Stimulated activated CD8-positive, alpha-beta memory T cell treated with anti-CD3 and anti-CD28 coated beads, Interleukin-7, amount 100 ng/mL, for 4 hours (primary cell): ENCODE data around the gene KLHL1.

ENCODE experiments used
- DNase-seq, 2 donors: peaks; one replicate each; pipeline ENCODE4 v3.0.0-alpha.2; 2020; ENCODE audit warnings: low read depth in 2 of 2

The KLHL1 gene

DNA sequence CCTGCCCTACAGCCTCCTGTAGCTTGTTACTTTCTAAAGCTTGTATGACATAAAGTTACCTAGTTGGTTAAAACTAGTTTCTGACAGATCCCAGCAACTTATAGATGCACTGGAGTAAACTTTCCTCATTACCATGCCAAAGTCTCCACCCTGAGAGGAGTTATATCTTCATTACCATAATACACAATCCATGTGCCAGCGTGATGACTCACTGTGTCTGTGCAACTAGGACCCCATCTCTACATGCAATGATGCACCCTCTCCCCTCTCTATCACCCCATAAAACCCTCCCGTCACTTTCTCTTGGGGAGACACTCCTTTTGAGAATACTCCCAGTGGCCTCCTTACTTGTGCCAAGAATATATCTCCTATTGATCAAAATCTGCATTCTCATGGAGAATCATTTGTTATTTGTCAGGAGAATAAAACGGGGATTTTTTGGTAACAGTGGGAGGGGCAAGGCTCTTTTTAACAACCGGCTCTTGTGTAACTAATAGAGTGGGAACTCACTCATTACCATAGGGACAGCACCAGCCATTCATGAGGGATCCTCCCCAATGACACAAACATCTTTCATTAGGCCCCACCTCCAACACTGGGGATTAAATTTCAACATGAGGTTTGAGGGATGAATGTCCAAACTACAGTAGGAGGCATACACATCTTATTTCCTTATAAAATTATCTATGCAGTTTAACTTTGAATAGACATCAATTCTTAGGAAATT, 235.8 kb downstream of the KLHL1 start:
- no peak for DNase-seq

DNA sequence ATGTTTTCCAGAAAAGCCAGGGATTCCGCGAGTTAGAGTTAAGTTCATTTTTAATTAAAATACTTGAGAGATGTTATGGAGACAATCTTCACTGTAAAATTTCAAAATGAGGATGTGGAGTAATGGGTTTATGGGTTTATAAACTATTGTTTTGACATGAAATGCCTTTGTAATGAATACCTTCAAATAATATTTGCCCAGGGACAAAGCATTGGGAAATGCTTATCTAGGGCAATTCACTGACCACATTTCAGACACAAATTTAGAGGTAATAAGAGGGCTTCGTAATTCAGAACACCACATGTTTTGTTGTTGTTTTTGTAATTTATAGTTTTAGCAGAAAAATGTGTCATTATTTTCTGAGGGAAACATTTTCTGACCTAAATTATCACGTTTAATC, 241.7 kb downstream of the KLHL1 start:
- DNase-seq: no peak

- no peak for DNase-seq
These were observed 250.9 kb downstream of the KLHL1 start for GRCh38 chr13:69857183-69857821.

GRCh38 chr13:69856331-69856730, 251.9 kb downstream of the KLHL1 start:
- DNase-seq: no peak

GRCh38 chr13:69828527-69828926, 279.7 kb downstream of the KLHL1 start:
- DNase-seq: no peak

- no peak for DNase-seq
These were observed 288.1 kb downstream of the KLHL1 start for GRCh38 chr13:69820180-69820579.

DNA sequence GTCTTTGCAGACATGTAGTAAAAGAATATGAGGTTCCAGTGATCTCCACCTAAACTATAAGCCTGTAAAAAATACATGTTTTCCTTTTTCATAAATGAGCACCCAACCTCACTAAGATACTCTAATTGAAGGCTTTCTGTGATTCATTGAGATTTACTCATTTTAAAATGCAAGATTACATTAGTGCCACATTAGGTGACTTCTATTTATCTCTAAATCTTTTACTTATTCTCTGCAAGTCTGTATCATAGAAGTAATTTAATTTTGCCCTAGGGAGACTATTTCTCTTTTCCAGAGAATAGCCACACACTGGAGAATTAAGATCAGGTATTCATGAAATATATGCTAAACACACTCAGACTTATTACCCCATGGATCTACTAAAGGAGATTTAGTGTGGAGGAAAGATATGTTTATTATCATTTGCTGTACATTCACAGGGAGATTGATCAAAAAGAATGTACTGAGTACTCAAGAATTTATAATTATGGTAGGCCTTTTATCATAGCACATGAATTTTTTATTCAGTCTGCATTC, 290.9 kb downstream of the KLHL1 start:
- DNase-seq: no peak

DNA sequence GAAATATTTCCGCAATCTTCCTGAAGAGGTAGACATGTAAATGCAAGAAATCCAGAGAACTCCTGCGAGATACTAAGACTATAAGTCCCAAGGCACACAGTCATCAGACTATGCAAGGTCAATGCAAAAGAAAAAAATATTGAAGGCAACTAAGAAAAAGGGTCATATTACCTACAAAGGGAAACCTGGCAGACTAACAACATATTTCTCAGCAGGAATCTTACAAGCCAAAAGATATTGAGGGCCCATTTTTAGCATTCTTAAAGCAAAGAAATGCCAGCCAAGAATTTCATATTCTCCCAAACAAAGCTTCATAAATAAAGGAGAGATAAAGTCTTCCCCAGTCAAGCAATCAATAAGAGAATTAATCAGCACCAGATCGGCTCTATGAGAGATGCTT, 299.1 kb downstream of the KLHL1 start:
- no peak for DNase-seq

- no peak for DNase-seq
These were observed 312.0 kb downstream of the KLHL1 start for GRCh38 chr13:69796256-69796655.

- DNase-seq: no peak
These were observed 314.3 kb downstream of the KLHL1 start for GRCh38 chr13:69793783-69794453.

DNA sequence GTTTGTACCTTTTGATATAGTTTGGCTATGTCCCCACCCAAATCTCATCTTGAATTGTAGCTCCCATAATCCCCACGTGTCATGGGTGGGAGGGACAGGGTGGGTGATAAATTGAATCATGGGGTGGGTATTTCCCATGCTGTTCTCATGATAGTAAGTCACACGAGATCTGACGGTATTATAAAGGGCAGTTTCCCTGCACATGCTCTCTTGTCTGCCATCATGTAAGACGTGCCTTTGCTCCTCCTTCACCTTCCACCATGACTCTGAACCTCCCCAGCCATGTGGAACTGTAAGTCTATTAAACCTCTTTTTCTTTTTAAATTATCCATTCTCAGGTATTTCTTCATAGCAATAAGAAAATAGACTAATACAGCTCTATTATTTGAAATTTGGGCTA, 331.3 kb downstream of the KLHL1 start:
- DNase-seq: no peak

DNA sequence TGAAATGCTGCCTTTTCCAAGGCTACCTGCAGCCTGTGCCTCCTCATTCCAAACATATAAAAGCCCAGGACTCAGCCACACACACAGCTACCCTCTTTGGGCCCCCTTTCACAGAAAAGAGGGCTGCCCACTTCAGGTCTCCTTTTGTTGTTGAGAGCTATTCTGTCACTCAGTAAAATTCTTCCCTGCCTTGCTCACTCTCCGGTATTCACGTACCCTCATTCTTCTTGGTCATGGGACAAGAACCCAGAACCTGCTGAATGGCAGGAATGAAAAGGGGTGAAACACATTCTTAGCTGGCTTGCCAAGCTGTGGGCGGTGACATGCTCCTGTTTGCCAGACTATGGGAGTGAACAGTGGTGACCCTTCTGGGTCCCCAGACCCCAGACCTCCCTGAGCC, 338.6 kb downstream of the KLHL1 start:
- DNase-seq: no peak

DNA sequence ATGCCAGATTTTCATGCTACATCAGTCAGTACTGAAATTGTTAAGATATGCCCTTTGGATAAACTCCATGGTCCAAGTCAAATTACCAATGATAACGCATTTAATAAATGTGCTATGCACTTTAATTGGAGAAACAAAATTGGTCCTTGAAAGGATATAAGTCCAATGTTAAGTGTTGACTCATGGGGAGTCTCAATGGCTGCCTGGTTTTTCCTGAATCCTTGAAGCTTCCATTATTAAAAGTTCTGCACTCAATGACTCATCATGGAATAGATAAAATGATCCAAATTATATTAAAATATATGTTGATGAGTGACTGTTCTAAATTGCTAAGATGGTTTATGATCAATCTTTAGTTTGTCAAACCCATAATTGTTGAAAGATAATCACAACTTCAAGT, 346.7 kb downstream of the KLHL1 start:
- no peak for DNase-seq

GRCh38 chr13:69755101-69755500, 353.2 kb downstream of the KLHL1 start:
- no peak for DNase-seq

GRCh38 chr13:69751259-69751658, 357.0 kb downstream of the KLHL1 start:
- DNase-seq: no peak

DNA sequence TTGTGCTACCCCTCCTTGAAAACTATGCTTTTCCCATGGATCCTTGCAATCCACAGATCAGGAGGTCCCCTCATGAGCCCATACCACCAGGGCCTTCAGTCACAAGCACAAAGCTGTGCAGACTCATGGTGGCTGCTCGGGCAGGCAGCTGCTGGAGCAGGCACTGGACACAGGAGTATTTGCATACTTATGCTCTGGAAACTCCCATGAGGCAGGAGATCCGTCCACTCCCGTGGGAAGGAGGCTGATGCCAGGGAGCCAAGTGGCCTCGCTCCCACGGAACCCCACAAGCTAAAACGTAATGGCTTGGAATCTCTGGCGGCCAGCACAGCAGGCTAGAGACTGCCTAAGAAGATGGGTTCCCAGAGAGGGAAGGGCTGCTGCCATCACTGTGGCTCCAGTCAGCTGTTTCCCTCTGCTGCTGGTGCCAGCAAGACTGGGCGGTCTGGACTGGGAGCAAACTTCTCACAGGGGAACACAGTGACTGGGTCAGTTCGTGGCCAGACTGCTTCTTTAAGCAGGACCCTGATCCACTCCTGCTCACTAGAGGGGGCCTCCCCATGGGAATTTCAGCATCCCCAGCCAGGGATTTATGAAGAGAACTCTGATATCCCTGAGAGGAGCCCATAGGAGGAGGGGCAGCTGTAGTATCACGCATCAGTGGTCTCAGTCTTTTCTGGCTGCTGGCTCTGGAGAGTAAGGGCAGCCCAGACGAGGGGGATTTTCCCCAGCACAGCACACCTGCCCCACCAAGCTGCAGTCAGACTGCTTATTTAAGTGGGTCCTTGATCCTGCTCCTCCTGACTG, 370.9 kb downstream of the KLHL1 start:
- no peak for DNase-seq

GRCh38 chr13:69721631-69722030, 386.6 kb downstream of the KLHL1 start:
- no peak for DNase-seq

DNA sequence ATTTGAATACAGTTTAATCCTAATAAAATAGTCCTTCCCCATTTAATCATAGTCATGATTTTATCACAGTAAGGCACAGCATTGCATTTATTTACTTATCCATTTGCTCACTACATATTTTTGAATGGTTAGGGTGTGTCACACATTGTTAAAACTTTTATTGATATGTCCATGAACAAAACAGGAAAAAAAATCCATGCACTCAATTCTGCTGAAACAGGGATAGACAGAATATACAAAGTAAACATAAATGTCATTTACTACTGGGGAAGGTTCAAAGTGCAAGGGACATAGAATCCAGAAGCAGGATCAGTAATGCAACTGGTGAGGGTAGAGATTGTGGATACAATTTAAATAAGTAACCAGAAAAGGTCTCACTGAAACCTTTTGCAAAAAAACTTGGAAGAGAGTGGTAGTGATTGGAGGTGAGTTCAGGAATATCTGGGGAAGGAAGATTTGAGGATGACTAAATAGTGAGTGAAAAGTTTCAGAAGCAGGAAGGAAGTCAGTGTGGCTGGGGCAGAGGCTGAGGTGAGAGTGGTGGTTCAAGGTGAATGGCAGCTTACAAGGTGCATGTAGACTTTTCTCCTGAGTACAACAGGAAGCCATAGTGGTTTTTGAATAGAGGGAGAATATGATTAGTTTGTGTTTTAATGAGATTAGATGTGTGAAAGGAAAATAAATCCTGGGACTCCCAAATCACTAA, 387.8 kb downstream of the KLHL1 start:
- no peak for DNase-seq

DNA sequence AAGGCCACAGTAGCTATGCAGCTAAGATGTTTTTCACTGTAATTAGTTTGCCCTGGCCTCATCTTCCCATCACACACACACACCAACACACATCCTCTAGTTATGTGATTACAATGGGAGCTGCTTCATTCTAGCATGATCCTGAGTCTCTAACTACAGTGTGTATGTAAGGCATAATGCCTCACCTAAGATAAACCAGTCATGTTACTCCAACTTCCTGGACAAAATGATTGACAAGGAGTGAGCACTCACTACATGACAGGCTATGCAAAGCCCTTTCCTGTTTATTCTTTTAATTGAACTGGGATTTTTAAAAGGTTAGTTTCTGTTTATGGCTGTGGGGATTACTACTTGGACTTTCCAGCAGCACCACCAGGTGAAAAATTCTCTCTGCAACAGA, 401.4 kb downstream of the KLHL1 start:
- no peak for DNase-seq

DNA sequence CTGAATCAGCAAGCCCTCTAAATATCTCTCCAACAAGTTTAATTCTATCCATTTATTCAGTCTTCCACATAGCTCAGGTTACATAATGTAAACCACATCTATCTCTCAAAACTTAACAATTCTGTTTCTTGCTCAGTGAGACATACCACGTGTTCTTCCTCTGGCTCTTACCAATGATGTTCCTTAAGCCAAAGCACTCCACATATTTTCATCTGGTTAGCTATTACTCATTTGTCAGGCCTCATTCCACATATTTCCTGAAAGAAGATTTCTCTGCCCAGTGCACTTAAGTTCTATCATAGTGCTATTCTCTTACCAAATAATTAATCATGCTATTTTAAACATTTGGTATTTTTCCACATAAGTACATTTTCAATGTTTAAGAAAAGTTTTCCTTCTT, 403.9 kb downstream of the KLHL1 start:
- DNase-seq: no peak

GRCh38 chr13:69690999-69691398, 417.3 kb downstream of the KLHL1 start:
- no peak for DNase-seq
